Naive thymus-derived CD4-positive, alpha-beta T cell (primary cell): ENCODE measurements around the gene PTGFRN. TPM values are rescaled to one million over a fixed set of nuclear protein-coding genes. Genes with fewer than 3 reads are reported as not detected.

ENCODE experiments used
- ATAC-seq: fragments of 150-1000 bp; cut with Tn5 transposase; 2 replicates; pipeline ENCODE4 v1.10.0; 2021; ENCODE audit warnings: mild to moderate bottlenecking, moderate library complexity
- CTCF ChIA-PET: fragments of 350-600 bp; sonication (Branson Sonifier 250); formaldehyde crosslinking; loops from one replicate; lab custom pipeline; 2021; ENCODE audit warnings: antibody characterized with exemption; lab: Charles Lee
- POLR2A ChIA-PET: fragments of 350-600 bp; sonication (Branson Sonifier 250); formaldehyde crosslinking; loops from one replicate; lab custom pipeline; 2021; ENCODE audit warnings: antibody characterized with exemption, inconsistent platforms; lab: Charles Lee
- DNase-seq, 9 donors: peaks; one replicate each; pipeline versions ENCODE4 v3.0.0 to v3.0.0-alpha.2; 2020 to 2022; ENCODE audit warnings: mixed read lengths in 1 of 9
- H3K27ac ChIP-seq: one replicate; pipeline ENCODE4 v1.7.0; 2013; ENCODE audit warnings: mild to moderate bottlenecking, low read depth, low read length, moderate library complexity
- H3K27me3 ChIP-seq, 2 donors: one replicate each; pipeline ENCODE4 v1.7.0; 2013; ENCODE audit warnings: low read length in 2 of 2, mild to moderate bottlenecking in 2 of 2, moderate library complexity in 2 of 2; ENCODE audit not compliant: control insufficient read depth in 2 of 2, insufficient read depth in 2 of 2
- H3K36me3 ChIP-seq, 3 experiments: 1 replicate in 2 of 3; 2 replicates in 1 of 3; pipeline ENCODE4 v1.7.0; 2013; ENCODE audit warnings: low read length in 3 of 3, mild to moderate bottlenecking in 3 of 3, moderate library complexity in 1 of 3; ENCODE audit not compliant: insufficient read depth in 3 of 3, control insufficient read depth in 2 of 3
- H3K4me1 ChIP-seq, 2 donors: one replicate each; pipeline ENCODE4 v1.7.0; 2013; ENCODE audit warnings: low read length in 2 of 2, mild to moderate bottlenecking in 2 of 2, moderate library complexity in 1 of 2; ENCODE audit not compliant: control insufficient read depth in 2 of 2, insufficient read depth in 2 of 2
- H3K4me3 ChIP-seq: 2 replicates; pipeline ENCODE4 v1.7.0; 2013; ENCODE audit warnings: mild to moderate bottlenecking, low read length
- H3K9me3 ChIP-seq, 3 experiments: 1 replicate in 2 of 3; 2 replicates in 1 of 3; pipeline ENCODE4 v1.7.0; 2013; ENCODE audit warnings: low read length in 3 of 3; ENCODE audit not compliant: control insufficient read depth in 2 of 3
- H3K27ac Mint-ChIP-seq, 9 donors: one replicate each; pipeline ENCODE4 v1.8.0; 2020 to 2022; ENCODE audit warnings: mixed read lengths in 9 of 9, mild to moderate bottlenecking in 8 of 9, moderate library complexity in 5 of 9, inconsistent platforms in 2 of 9
- H3K27me3 Mint-ChIP-seq, 5 donors: one replicate each; pipeline ENCODE4 v1.8.0; 2021 to 2022; ENCODE audit warnings: mixed read lengths in 5 of 5, mild to moderate bottlenecking in 1 of 5
- H3K36me3 Mint-ChIP-seq, 5 donors: one replicate each; pipeline ENCODE4 v1.8.0; 2020 to 2022; ENCODE audit warnings: mixed read lengths in 5 of 5, mild to moderate bottlenecking in 3 of 5, inconsistent platforms in 1 of 5
- H3K4me1 Mint-ChIP-seq, 7 donors: one replicate each; pipeline ENCODE4 v1.8.0; 2020 to 2022; ENCODE audit warnings: mixed read lengths in 7 of 7, mild to moderate bottlenecking in 3 of 7, inconsistent platforms in 1 of 7
- H3K4me3 Mint-ChIP-seq, 10 donors: one replicate each; pipeline ENCODE4 v1.8.0; 2020 to 2022; ENCODE audit warnings: mild to moderate bottlenecking in 10 of 10, mixed read lengths in 10 of 10, moderate library complexity in 6 of 10, inconsistent platforms in 2 of 10
- H3K9me3 Mint-ChIP-seq, 11 donors: one replicate each; pipeline ENCODE4 v1.8.0; 2020 to 2022; ENCODE audit warnings: mixed read lengths in 11 of 11, mild to moderate bottlenecking in 4 of 11, inconsistent platforms in 1 of 11, moderate library complexity in 1 of 11
- intact Hi-C, 2 donors: fragments of 100-400 bp; cut with micrococcal nuclease; formaldehyde crosslinking; loops; one replicate each; pipeline ENCODE4 v1.15.1; 2023
- polyA plus RNA-seq, 2 donors: library from polyadenylated mRNA; unstranded; fragments of 300-500 nt; fragmentation: Illumina TruSeq; gene quantifications; one replicate each; pipeline ENCODE4 v1.2.3, GENCODE V29; 2021
- total RNA-seq, 6 experiments: library from RNA in 5 of 6; stranded (reverse) in 5 of 6; gene quantifications; 1 replicate in 5 of 6; 2 replicates in 1 of 6; pipeline ENCODE4 v1.2.3 and lab custom pipeline; 2021 to 2026

PTGFRN gene
- total and polyA plus RNA-seq, 7 experiments from 2014 or later: 0.22 to 5.6 (median 1.2) TPM

DNA sequence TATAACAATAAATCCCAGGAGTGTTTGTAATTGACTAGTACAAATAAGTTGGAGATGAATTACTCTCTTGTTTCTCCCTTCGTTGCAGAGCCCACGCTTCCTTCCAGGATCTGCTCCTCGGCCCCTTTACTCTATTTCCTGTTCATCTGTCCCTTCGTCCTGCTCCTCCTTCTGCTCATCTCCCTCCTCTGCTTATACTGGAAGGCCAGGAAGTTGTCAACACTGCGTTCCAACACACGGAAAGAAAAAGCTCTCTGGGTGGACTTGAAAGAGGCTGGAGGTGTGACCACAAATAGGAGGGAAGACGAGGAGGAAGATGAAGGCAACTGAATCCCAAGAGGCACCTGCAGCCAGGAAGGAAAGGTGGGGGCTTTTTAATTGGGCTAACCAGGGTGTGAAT, 124.1 kb downstream of the PTGFRN start:
- CTCF ChIA-PET: no interaction called here
- ATAC-seq (no peak), DNase-seq (no peak)
- Mint-ChIP-seq H3K4me3 (no peak overlapping the region), H3K36me3 (peaks cover 0 to 6% (median 3%) of the 10 kb centered on the region in 5 donors), H3K27ac (peak overlapping the region in 1 of 9 donors; percentile 60), H3K4me1 (peaks cover 6 to 28% (median 15%) of the 10 kb centered on the region in 7 donors), H3K9me3 (no peaks in the 10 kb centered on the region), H3K27me3 (no peaks in the 10 kb centered on the region)
- Histone ChIP-seq H3K36me3 (no peaks in the 10 kb centered on the region), H3K4me3 (no peak overlapping the region), H3K4me1 (no peaks in the 10 kb centered on the region), H3K9me3 (no peaks in the 10 kb centered on the region), H3K27me3 (no peaks in the 10 kb centered on the region), H3K27ac (no peak overlapping the region)
- POLR2A ChIA-PET: no interaction called here
- intact Hi-C loops: no loop called here

DNA sequence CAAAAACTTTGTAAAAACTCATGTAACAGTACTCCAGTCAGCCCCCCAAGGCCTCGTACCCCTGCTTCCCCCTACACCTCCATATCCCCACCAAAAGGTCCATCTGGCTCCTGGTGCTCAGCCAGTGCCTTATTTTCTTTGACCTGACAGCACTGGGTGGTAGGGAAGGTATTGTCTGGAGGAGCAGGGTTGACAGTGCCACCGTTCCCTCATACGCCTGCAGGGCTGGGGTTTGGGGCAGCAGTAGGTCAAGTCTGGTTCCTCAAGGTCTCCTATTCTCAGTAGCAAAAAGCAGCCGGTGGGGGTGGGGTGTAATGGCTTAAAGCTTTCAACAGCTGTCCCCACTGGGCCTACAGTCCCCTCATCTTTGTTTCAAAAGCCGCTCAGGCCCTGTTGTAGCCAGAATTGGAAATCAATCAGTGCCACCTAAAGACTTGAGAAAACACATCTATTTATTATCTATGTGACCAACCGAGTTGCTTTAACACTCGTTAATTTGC, 125.1 kb downstream of the PTGFRN start:
- Mint-ChIP-seq H3K4me3 (no peak overlapping the region), H3K27me3 (no peaks in the 10 kb centered on the region), H3K27ac (peak overlapping the region in 1 of 9 donors; percentile 23), H3K4me1 (peaks cover 5 to 28% (median 15%) of the 10 kb centered on the region in 7 donors), H3K9me3 (no peaks in the 10 kb centered on the region), H3K36me3 (peaks cover 0 to 6% (median 3%) of the 10 kb centered on the region in 5 donors)
- no peak for ATAC-seq
- ChIA-PET POLR2A (no interaction called here), CTCF (no interaction called here)
- Histone ChIP-seq H3K4me1 (no peaks in the 10 kb centered on the region), H3K4me3 (no peak overlapping the region), H3K9me3 (no peaks in the 10 kb centered on the region), H3K27ac (no peak overlapping the region), H3K36me3 (no peaks in the 10 kb centered on the region), H3K27me3 (no peaks in the 10 kb centered on the region)
- DNase-seq: no peak
- intact Hi-C loops: no loop called here

DNA sequence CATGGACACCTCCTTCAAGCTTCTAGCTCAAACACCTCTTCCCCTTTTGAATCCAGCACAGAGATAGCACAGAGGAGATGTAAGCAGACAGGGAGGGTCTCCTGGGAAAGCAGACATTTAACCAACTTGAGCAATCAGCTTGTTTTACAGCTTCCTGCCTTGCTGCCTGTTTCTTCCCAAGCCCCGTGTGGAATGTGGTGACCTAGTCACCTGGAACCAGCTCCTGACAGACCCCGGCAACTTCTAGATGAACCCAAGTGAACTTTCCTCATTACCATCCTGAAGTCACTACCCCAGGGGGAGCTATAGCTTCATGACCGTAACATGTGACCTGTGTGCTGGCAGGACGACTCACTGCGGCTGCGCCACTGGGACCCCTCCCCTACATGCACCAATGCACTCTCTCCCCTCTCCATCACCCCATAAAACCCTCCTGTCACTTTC, 126.3 kb downstream of the PTGFRN start:
- Mint-ChIP-seq H3K27me3 (no peaks in the 10 kb centered on the region), H3K36me3 (peaks cover 0 to 8% (median 3%) of the 10 kb centered on the region in 5 donors), H3K27ac (peak overlapping the region in 1 of 9 donors; percentile 38), H3K4me1 (peaks cover 2 to 23% (median 14%) of the 10 kb centered on the region in 7 donors), H3K4me3 (no peak overlapping the region), H3K9me3 (peaks cover 0 to 2% (median 0%) of the 10 kb centered on the region in 11 donors)
- Histone ChIP-seq H3K36me3 (no peaks in the 10 kb centered on the region), H3K4me3 (no peak overlapping the region), H3K27me3 (no peaks in the 10 kb centered on the region), H3K27ac (no peak overlapping the region), H3K9me3 (no peaks in the 10 kb centered on the region), H3K4me1 (no peaks in the 10 kb centered on the region)
- ATAC-seq (no peak), DNase-seq (no peak)
- intact Hi-C loops: no loop called here
- POLR2A ChIA-PET: interaction anchor here (0.7 kb wide), 1 partner anchor 13 kb away, joined by 5 read pairs; no protein-coding TSS in a partner anchor
- CTCF ChIA-PET: no interaction called here

DNA sequence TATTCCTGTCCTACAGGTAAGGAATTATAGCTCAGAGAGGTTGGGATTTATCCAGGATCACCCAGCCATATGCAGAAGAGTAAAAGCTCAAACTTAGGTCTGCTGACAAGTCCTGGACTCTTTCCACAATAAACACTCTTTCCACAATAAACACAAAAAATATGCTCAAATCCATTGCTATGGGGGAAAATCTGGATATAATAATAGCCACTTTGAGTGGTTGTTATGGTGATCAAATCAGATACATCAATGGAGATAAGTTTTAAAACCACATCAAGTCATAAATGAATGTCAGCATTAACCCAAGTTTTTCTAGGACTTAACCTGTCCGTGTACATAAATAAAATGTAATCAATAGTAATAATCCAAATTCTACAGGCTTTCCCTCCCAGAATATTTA, 128.1 kb downstream of the PTGFRN start:
- H3K27me3 Mint-ChIP-seq: no peaks in the 10 kb centered on the region
- ATAC-seq (no peak), DNase-seq (no peak)
- no peaks in the 10 kb centered on the region for H3K36me3 ChIP-seq
- ChIA-PET POLR2A (no interaction called here), CTCF (interaction anchor here (0.7 kb wide), 1 partner anchor 103 kb away, joined by 3 read pairs; no protein-coding TSS in a partner anchor)
- H3K4me1 Mint-ChIP-seq: peaks cover 2 to 15% (median 11%) of the 10 kb centered on the region in 7 donors
- H3K27me3 ChIP-seq: no peaks in the 10 kb centered on the region
- no peaks in the 10 kb centered on the region for H3K9me3 ChIP-seq
- no peaks in the 10 kb centered on the region for H3K4me1 ChIP-seq
- no peak overlapping the region for H3K27ac ChIP-seq
- no peak overlapping the region for H3K27ac Mint-ChIP-seq
- H3K4me3 Mint-ChIP-seq: no peak overlapping the region
- peaks cover 0 to 5% (median 0%) of the 10 kb centered on the region in 11 donors for H3K9me3 Mint-ChIP-seq
- H3K36me3 Mint-ChIP-seq: peaks cover 0 to 6% (median 3%) of the 10 kb centered on the region in 5 donors
- intact Hi-C loops: no loop called here
- no peak overlapping the region for H3K4me3 ChIP-seq

DNA sequence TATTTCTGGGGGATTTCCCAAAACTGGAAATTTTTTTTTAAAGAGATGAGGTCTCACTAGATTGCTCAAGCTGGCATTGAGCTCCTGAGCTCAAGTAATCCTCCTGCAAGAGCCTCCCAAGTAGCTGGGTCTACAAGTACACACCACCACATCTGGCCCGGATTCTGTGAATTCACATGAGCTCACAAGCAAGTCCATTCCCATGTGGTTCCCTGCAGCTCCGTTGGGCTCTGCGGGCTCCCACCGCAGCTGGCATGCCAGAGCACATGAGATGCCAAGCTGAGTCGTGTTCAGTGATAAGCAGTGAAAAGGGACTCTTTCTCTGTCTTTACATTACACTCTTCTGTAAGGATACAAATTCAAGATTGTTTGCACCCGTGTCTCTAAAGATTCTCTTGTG, 128.5 kb downstream of the PTGFRN start:
- no peak overlapping the region for H3K4me3 Mint-ChIP-seq
- Histone ChIP-seq H3K9me3 (no peaks in the 10 kb centered on the region), H3K36me3 (no peaks in the 10 kb centered on the region), H3K4me3 (no peak overlapping the region), H3K27ac (no peak overlapping the region), H3K27me3 (no peaks in the 10 kb centered on the region), H3K4me1 (no peaks in the 10 kb centered on the region)
- H3K27ac Mint-ChIP-seq: peak overlapping the region in 1 of 9 donors; percentile 20
- H3K4me1 Mint-ChIP-seq: peaks cover under 1 to 11% (median 7%) of the 10 kb centered on the region in 7 donors
- intact Hi-C loops: no loop called here
- no peak for ATAC-seq
- POLR2A ChIA-PET: no interaction called here
- peaks cover 0 to 5% (median 1%) of the 10 kb centered on the region in 11 donors for H3K9me3 Mint-ChIP-seq
- H3K36me3 Mint-ChIP-seq: peaks cover 0 to 10% (median 3%) of the 10 kb centered on the region in 5 donors
- no peak for DNase-seq
- CTCF ChIA-PET: interaction anchor here (0.7 kb wide), 1 partner anchor 104 kb away, joined by 3 read pairs; no protein-coding TSS in a partner anchor
- H3K27me3 Mint-ChIP-seq: no peaks in the 10 kb centered on the region

Other genes starting within 250 kb of the PTGFRN start
- gene IGSF3, start 242.2 kb upstream of the PTGFRN start, total RNA-seq: under 1 TPM in 3 of 5 experiments, not detected in 2; 0.08 to 0.63 (median 0.24) TPM
- under 1 TPM in 1 of 2 donors, not detected in 1; 0.04 TPM for gene IGSF3, start 242.2 kb upstream of the PTGFRN start, polyA plus RNA-seq
- gene CD2, start 155.5 kb upstream of the PTGFRN start, total RNA-seq: 100 to 1,000 TPM; 105 to 307 (median 174) TPM
- gene CD2, start 155.5 kb upstream of the PTGFRN start, polyA plus RNA-seq: 100 to 1,000 TPM; 195 to 217 TPM
- 10 to 100 TPM in 3 of 5 experiments, 1 to 10 TPM in 2; 3.9 to 15.4 (median 10.3) TPM for gene CD101, start 91.8 kb downstream of the PTGFRN start, total RNA-seq
- gene CD101, start 91.8 kb downstream of the PTGFRN start, polyA plus RNA-seq: 1 to 10 TPM; 5.8 to 9.9 TPM
- gene TTF2, start 150.4 kb downstream of the PTGFRN start, total RNA-seq: 10 to 100 TPM; 27.6 to 74.4 (median 35.2) TPM
- gene TTF2, start 150.4 kb downstream of the PTGFRN start, polyA plus RNA-seq: 10 to 100 TPM in 1 of 2 donors, 1 to 10 TPM in 1; 9.1 to 10.1 TPM
- under 1 TPM in 4 of 5 experiments, not detected in 1; 0.24 to 0.94 (median 0.38) TPM for gene TRIM45, start 211.8 kb downstream of the PTGFRN start, total RNA-seq
- not detected for gene TRIM45, start 211.8 kb downstream of the PTGFRN start, polyA plus RNA-seq